ENCODE results near the gene SLC39A7. TPM values are rescaled to one million over a fixed set of nuclear protein-coding genes. Genes with fewer than 3 reads are reported as not detected.

SLC39A7 gene
- total and polyA plus RNA-seq, 2 of the 13 experiments (the other 11 are each of a cell fraction or from before 2014, with no cell fraction given) = 142 to 229 TPM

GRCh38 chr6:33208091-33208967 is 7.7 kb downstream of the SLC39A7 start, which contains the start of gene RING1 (continued):
- TF ChIP-seq ZNF691 (CRISPR knock-in tag; IDR thresholded peaks at IDR 0.05; ENCODE audit: borderline replicate concordance, low read depth) (no peak; the same call in 1 of the 2 replicates), FOXP4 (CRISPR knock-in tag; IDR thresholded peaks at IDR 0.05) (peak; percentile 39; the same call in 1 of the 2 replicates), ZFP91 (CRISPR knock-in tag; IDR thresholded peaks at IDR 0.05; ENCODE audit: borderline replicate concordance) (peak; percentile 80), MAF1 (CRISPR knock-in tag; IDR thresholded peaks at IDR 0.05; ENCODE audit: borderline replicate concordance) (no peak; the same call in 1 of the 2 replicates), ZNF761 (CRISPR knock-in tag; conservative IDR thresholded peaks at IDR 0.05) (no peak), ZNF33A (CRISPR knock-in tag; IDR thresholded peaks at IDR 0.05; ENCODE audit: borderline replicate concordance) (no peak), HCFC1 (IDR thresholded peaks at IDR 0.05; ENCODE audit: low read depth, low read length) (peak; percentile 36; the same call in 1 of the 2 replicates), ZNF446 (CRISPR knock-in tag; IDR thresholded peaks at IDR 0.05) (peak; percentile 4; the same call in 1 of the 2 replicates), CBX1 (IDR thresholded peaks at IDR 0.05; ENCODE audit: low read depth) (no peak), NFE2L1 (CRISPR knock-in tag; IDR thresholded peaks at IDR 0.05; ENCODE audit: borderline replicate concordance) (no peak), RAD51 (IDR thresholded peaks at IDR 0.05; ENCODE audit: borderline replicate concordance) (no peak), ZNF740 (CRISPR knock-in tag; IDR thresholded peaks at IDR 0.05) (peak; percentile 89), CSRNP2 (CRISPR knock-in tag; conservative IDR thresholded peaks at IDR 0.05; ENCODE audit: low read depth) (0 out of 2 replicates have a peak, but pooled peaks have one; percentile 42), FUBP1 (CRISPR knock-in tag; IDR thresholded peaks at IDR 0.05; ENCODE audit: borderline replicate concordance) (no peak), SRY (CRISPR knock-in tag; IDR thresholded peaks at IDR 0.05) (no peak; the same call in 1 of the 2 replicates), HMG20B (CRISPR knock-in tag; conservative IDR thresholded peaks at IDR 0.05) (peak; percentile 69), ZNF501 (CRISPR knock-in tag; IDR thresholded peaks at IDR 0.05) (peak; percentile 89), FLYWCH1 (CRISPR knock-in tag; IDR thresholded peaks at IDR 0.05) (peak; percentile 86; the same call in 1 of the 2 replicates), KDM2A (CRISPR knock-in tag; IDR thresholded peaks at IDR 0.05; ENCODE audit: borderline replicate concordance, low read depth) (peak; percentile 98), HOXD1 (CRISPR knock-in tag; IDR thresholded peaks at IDR 0.05) (no peak; the same call in 1 of the 2 replicates)
